Right forelimb (tissue), 1 donor: ENCODE measurements around the gene UBAC1.
"Not testable (repeated sequence)": the region's sequence is repeated elsewhere in the genome, so short reads cannot be mapped to it uniquely, and the experiment has no call there.

Experiments
- DNase-seq: peaks from one replicate; pipeline ENCODE4 v3.0.0-alpha.2; 2018

The UBAC1 gene

GRCh38 chr9:135896205-135896604, 65.0 kb downstream of the UBAC1 start:
- no peak for DNase-seq

GRCh38 chr9:135895202-135895848, 65.8 kb downstream of the UBAC1 start:
- DNase-seq: no peak

- no peak for DNase-seq
Measured at GRCh38 chr9:135893104-135893503, 68.1 kb downstream of the UBAC1 start.

- not testable (repeated sequence) for DNase-seq
Measured at GRCh38 chr9:135892327-135892726, 68.8 kb downstream of the UBAC1 start.

GRCh38 chr9:135891027-135891631, 70.0 kb downstream of the UBAC1 start:
- DNase-seq: no peak

GRCh38 chr9:135890190-135891026, 70.8 kb downstream of the UBAC1 start:
- DNase-seq: no peak

- no peak for DNase-seq
Measured at GRCh38 chr9:135889564-135890189, 71.5 kb downstream of the UBAC1 start.

GRCh38 chr9:135888766-135889394, 72.3 kb downstream of the UBAC1 start:
- no peak for DNase-seq

- no peak for DNase-seq
Measured at GRCh38 chr9:135888126-135888765, 72.9 kb downstream of the UBAC1 start.

- DNase-seq: no peak
Measured at GRCh38 chr9:135887585-135888050, 73.6 kb downstream of the UBAC1 start.

- no peak for DNase-seq
Measured at GRCh38 chr9:135887021-135887507, 74.1 kb downstream of the UBAC1 start.

GRCh38 chr9:135886147-135886981, 74.8 kb downstream of the UBAC1 start:
- DNase-seq: no peak

GRCh38 chr9:135885100-135885853, 75.9 kb downstream of the UBAC1 start:
- no peak for DNase-seq

GRCh38 chr9:135884328-135885035, 76.7 kb downstream of the UBAC1 start:
- DNase-seq: no peak

- no peak for DNase-seq
Measured at GRCh38 chr9:135883410-135884089, 77.6 kb downstream of the UBAC1 start.
